ENCODE results near the gene C12orf75.
"Not testable (repeated sequence)": the region's sequence is repeated elsewhere in the genome, so short reads cannot be mapped to it uniquely, and the experiment has no call there.

C12orf75 gene

GRCh38 chr12:105378911-105379310 is 48.4 kb downstream of the C12orf75 start:
- no peak for DNase-seq (ENCODE audit: low spot score)

- DNase-seq (ENCODE audit: low spot score): peak; percentile 65
Measured at GRCh38 chr12:105382771-105383622, 52.5 kb downstream of the C12orf75 start.

GRCh38 chr12:105384220-105384619 is 53.7 kb downstream of the C12orf75 start:
- no peak for DNase-seq (ENCODE audit: low spot score)

GRCh38 chr12:105384916-105385535 is 54.5 kb downstream of the C12orf75 start:
- DNase-seq (ENCODE audit: low spot score): no peak

- DNase-seq (ENCODE audit: low spot score): no peak
Measured at GRCh38 chr12:105386431-105386830, 55.9 kb downstream of the C12orf75 start.

GRCh38 chr12:105391231-105391630 is 60.7 kb downstream of the C12orf75 start:
- no peak for DNase-seq (ENCODE audit: low spot score)

- DNase-seq (ENCODE audit: low spot score): peak; percentile 42
Measured at GRCh38 chr12:105393587-105393986, 63.1 kb downstream of the C12orf75 start.

GRCh38 chr12:105396024-105396423 is 65.5 kb downstream of the C12orf75 start:
- DNase-seq (ENCODE audit: low spot score): no peak

GRCh38 chr12:105396983-105397382 is 66.5 kb downstream of the C12orf75 start:
- no peak for DNase-seq (ENCODE audit: low spot score)

GRCh38 chr12:105398930-105399329 is 68.4 kb downstream of the C12orf75 start:
- DNase-seq (ENCODE audit: low spot score): no peak

GRCh38 chr12:105399428-105400081 is 69.1 kb downstream of the C12orf75 start:
- no peak for DNase-seq (ENCODE audit: low spot score)

GRCh38 chr12:105400227-105400626 is 69.7 kb downstream of the C12orf75 start:
- DNase-seq (ENCODE audit: low spot score): no peak

GRCh38 chr12:105401198-105401597 is 70.7 kb downstream of the C12orf75 start:
- no peak for DNase-seq (ENCODE audit: low spot score)

- no peak for DNase-seq (ENCODE audit: low spot score)
Measured at GRCh38 chr12:105402366-105402765, 71.9 kb downstream of the C12orf75 start.

- DNase-seq (ENCODE audit: low spot score): no peak
Measured at GRCh38 chr12:105403095-105403494, 72.6 kb downstream of the C12orf75 start.

GRCh38 chr12:105404134-105404533 is 73.6 kb downstream of the C12orf75 start:
- DNase-seq (ENCODE audit: low spot score): not testable (repeated sequence)

- no peak for DNase-seq (ENCODE audit: low spot score)
Measured at GRCh38 chr12:105406497-105406896, 76.0 kb downstream of the C12orf75 start.

- no peak for DNase-seq (ENCODE audit: low spot score)
Measured at GRCh38 chr12:105409279-105409678, 78.8 kb downstream of the C12orf75 start.

- peak; percentile 20 for DNase-seq (ENCODE audit: low spot score)
Measured at GRCh38 chr12:105409801-105410471, 79.4 kb downstream of the C12orf75 start.

- DNase-seq (ENCODE audit: low spot score): no peak
Measured at GRCh38 chr12:105413911-105414487, 83.5 kb downstream of the C12orf75 start.

- DNase-seq (ENCODE audit: low spot score): no peak
Measured at GRCh38 chr12:105417732-105418131, 87.2 kb downstream of the C12orf75 start.

GRCh38 chr12:105418229-105418628 is 87.7 kb downstream of the C12orf75 start:
- peak; percentile 83 for DNase-seq (ENCODE audit: low spot score)
